IPS DF 4.7 (cell line): Measurements from ENCODE around the gene KLHDC2.
"Not testable (repeated sequence)": the region's sequence is repeated elsewhere in the genome, so short reads cannot be mapped to it uniquely, and the experiment has no call there.

Experiments
- DNase-seq: peaks from one replicate; pipeline ENCODE4 v3.0.0-alpha.2; 2013; ENCODE audit warnings: low spot score; ENCODE audit errors: extremely low read depth

Gene KLHDC2

DNA sequence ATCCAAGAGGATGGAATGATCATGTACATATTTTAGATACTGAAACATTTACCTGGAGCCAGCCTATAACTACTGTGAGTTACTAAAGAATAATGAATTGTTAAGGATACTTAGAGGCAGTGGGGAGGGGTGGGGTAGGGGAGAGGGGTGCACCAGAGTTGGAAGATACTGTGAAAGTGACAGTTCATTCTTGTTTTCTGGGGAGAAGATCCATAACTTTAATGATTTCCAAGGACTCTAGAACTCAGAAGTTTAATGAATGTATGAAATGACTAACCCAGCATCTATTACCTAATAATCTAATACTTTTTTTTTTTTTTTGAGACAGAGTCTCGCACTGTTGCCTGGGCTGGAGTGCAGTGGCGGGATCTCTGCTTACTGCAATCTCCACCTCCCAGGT lies 10.5 kb downstream of the KLHDC2 start:
- DNase-seq, result no peak

DNA sequence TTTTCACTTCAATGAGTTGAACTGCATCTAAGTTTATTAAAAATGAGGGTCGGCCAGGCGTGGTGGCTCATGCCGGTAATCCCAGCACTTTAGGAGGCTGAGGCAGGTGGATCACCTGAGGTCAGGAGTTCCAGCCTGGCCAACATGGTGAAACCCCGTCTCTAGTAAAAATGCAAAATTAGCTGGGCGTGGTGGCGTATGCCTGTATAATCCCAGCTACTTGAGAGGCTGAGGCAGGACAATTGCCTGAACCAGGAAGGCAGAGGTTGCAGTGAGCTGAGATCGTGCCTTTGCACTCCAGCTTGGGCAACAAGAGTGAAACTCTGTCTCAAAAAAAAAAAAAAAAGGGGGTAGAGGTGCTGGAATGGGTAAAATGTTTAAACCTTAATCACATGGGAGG lies 13.1 kb downstream of the KLHDC2 start:
- not testable (repeated sequence) for DNase-seq

DNA sequence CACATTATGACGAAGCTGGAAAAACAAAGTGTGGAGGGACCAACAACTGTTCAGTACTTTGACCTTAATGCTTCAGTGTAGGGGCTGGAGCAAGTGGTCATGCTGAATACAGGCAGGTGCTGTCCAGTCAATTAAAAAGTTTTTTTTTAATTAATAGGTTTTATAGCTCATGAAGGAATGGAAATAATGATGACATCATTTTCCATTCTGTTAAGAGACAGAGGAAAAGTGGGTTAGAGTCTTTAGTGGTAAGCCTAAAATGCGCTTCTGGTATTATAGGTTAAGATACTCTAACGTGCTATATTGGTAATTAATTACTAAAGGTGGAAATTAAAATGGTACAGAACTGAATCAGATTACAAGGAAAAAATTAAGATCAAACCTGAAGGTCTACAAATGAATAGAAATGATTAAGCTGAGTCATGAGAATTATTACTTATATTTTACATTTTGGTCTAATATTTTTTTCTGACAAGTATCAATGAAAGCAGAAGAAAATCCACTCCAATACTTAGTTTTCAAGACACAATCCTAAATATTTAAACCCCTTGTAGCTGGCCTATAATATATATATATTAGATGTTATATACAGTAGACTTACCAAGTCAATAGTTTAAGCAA lies 15.6 kb downstream of the KLHDC2 start:
- DNase-seq, result no peak

- DNase-seq, result no peak
Measured at GRCh38 chr14:49786315-49786714, 18.4 kb downstream of the KLHDC2 start.

DNA sequence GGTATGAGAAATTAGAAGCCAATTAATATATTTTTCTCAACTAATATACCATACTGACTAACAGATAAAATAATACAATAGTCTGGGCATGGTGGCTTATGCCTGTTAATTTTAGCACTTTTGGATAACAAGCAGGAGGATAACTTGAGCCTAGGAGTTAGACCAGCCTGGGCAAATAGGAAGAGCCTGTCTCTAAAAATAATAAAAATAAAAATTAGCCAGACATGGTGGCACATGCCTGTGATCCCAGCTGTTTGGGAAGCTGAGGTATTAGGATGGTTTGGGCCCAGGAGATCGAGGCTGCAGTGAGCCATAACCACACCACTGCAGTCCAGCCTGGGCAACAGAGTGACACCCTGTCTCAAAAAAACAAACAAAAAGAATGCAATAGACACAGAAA lies 24.7 kb downstream of the KLHDC2 start:
- no peak for DNase-seq

DNA sequence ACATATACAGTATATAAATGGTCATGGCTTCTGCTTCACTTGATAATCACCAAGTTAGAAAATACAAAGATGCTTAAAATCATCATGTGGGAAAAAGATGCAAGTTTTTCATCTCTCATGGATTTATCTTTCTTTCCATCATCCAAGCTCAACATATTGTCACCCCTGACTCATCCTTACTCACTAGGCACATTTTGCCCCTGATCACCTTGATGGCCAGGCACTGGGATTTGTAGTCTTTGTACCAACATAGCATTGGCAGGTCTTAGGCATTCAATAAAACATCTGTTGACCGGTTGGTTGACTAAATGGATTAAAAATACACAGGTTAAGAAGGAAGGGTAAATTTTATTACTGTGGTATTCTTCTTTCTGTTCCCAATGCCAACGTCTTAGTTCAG lies 28.1 kb downstream of the KLHDC2 start:
- DNase-seq, result no peak

- DNase-seq, result no peak
Measured at GRCh38 chr14:49808780-49809179, 40.8 kb downstream of the KLHDC2 start.

GRCh38 chr14:49816118-49816517 lies 48.2 kb downstream of the KLHDC2 start:
- not testable (repeated sequence) for DNase-seq

DNA sequence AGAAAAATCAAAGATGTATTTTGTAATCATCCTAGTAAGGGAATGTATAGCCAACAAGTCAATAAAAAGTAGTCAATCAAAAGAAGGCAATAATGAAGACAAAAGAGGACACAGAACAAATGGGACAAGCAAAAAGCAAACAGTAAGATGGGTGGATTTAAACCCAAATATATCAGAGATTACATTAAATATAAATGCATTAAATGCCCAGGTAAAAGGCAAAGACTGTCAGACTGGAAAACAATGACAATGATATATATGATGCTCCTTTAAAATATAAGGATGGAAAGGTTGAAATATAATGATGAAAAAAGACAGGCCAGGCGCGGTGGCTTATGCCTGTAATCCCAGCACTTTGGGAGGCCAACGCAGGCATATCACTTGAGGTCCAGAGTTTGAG lies 48.9 kb downstream of the KLHDC2 start:
- DNase-seq, result no peak

GRCh38 chr14:49820176-49820575 lies 52.2 kb downstream of the KLHDC2 start:
- DNase-seq, result no peak

GRCh38 chr14:49828640-49829039 lies 60.7 kb downstream of the KLHDC2 start:
- no peak for DNase-seq
